Calu3 (cell line): ENCODE results near the gene CT55. TPM values are rescaled to one million over a fixed set of nuclear protein-coding genes. Genes with fewer than 3 reads are reported as not detected.
"Not testable (repeated sequence)": the region's sequence is repeated elsewhere in the genome, so short reads cannot be mapped to it uniquely, and the experiment has no call there.

Experiments
- BruUV-seq: library from RNA; stranded (reverse); fragments of 400-500 nt; replicated peaks from 2 replicates; lab custom pipeline; 2021; lab: Mats Ljungman, UMichigan
- CTCF ChIA-PET: fragments of 300-600 bp; sonication (Branson Sonifier 250); formaldehyde crosslinking; loops from one replicate; lab custom pipeline; 2022; ENCODE audit warnings: antibody characterized with exemption; lab: Charles Lee
- DNase-seq: peaks from one replicate; pipeline ENCODE4 v3.0.0; 2022
- H3K27ac Mint-ChIP-seq: one replicate; pipeline ENCODE4 v1.8.0; 2022; ENCODE audit warnings: mixed read lengths; ENCODE audit not compliant: unreplicated experiment
- H3K27me3 Mint-ChIP-seq: one replicate; pipeline ENCODE4 v1.8.0; 2022; ENCODE audit warnings: mixed read lengths; ENCODE audit not compliant: unreplicated experiment
- H3K36me3 Mint-ChIP-seq: one replicate; pipeline ENCODE4 v1.8.0; 2022; ENCODE audit warnings: mild to moderate bottlenecking, moderate library complexity, mixed read lengths; ENCODE audit not compliant: insufficient read depth, unreplicated experiment
- H3K4me1 Mint-ChIP-seq: one replicate; pipeline ENCODE4 v1.8.0; 2022; ENCODE audit warnings: mild to moderate bottlenecking, low read depth, mixed read lengths; ENCODE audit not compliant: unreplicated experiment
- H3K4me3 Mint-ChIP-seq: one replicate; pipeline ENCODE4 v1.8.0; 2022; ENCODE audit warnings: mild to moderate bottlenecking, low read depth, moderate library complexity, mixed read lengths; ENCODE audit not compliant: unreplicated experiment
- H3K9me3 Mint-ChIP-seq: one replicate; pipeline ENCODE4 v1.8.0; 2022; ENCODE audit warnings: low read depth, mixed read lengths; ENCODE audit not compliant: unreplicated experiment
- intact Hi-C: fragments of 100-400 bp; cut with micrococcal nuclease; formaldehyde crosslinking; loops from one replicate; pipeline ENCODE4 v1.10.0; 2022; ENCODE audit not compliant: unreplicated experiment
- total RNA-seq: library from RNA; stranded (reverse); gene quantifications from 2 replicates; pipeline ENCODE4 v1.2.3, GENCODE V29; 2022
- TF ChIP-seq, protein P1 (sequence below): fragments of 200-600 bp; IDR thresholded peaks from one replicate; pipeline ENCODE4 v1.8.0; 2022; ENCODE audit warnings: antibody characterized with exemption; ENCODE audit not compliant: unreplicated experiment

The CT55 gene
- total RNA-seq, 1 experiment from 2014 or later: not detected

DNA sequence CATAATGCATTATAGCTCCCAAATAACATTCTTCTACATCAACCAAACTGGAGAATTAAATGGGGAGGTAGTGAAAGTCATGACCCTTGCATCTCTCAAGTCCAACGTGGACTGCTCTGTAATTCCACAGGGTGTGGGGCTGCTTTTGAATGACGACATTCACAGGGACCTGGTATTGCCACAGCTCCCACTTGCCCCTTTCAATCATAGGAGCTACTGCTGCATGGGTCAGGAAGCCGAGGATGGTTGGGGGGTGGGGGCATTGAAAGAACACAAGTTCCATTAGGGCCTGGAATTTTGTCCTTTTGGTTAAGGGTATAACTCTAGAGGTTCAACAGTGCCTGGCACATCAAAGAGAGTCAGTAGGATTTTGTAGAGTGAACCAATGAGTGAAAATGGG, 7.4 kb upstream of the CT55 start:
- TF ChIP-seq, protein P1, sequence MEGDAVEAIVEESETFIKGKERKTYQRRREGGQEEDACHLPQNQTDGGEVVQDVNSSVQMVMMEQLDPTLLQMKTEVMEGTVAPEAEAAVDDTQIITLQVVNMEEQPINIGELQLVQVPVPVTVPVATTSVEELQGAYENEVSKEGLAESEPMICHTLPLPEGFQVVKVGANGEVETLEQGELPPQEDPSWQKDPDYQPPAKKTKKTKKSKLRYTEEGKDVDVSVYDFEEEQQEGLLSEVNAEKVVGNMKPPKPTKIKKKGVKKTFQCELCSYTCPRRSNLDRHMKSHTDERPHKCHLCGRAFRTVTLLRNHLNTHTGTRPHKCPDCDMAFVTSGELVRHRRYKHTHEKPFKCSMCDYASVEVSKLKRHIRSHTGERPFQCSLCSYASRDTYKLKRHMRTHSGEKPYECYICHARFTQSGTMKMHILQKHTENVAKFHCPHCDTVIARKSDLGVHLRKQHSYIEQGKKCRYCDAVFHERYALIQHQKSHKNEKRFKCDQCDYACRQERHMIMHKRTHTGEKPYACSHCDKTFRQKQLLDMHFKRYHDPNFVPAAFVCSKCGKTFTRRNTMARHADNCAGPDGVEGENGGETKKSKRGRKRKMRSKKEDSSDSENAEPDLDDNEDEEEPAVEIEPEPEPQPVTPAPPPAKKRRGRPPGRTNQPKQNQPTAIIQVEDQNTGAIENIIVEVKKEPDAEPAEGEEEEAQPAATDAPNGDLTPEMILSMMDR: no peak
- Mint-ChIP-seq H3K4me1 (no peaks in the 10 kb centered on the region), H3K27ac (no peak overlapping the region), H3K27me3 (peaks cover 88% of the 10 kb centered on the region), H3K36me3 (no peaks in the 10 kb centered on the region), H3K9me3 (no peaks in the 10 kb centered on the region), H3K4me3 (no peak overlapping the region)
- intact Hi-C loops: no loop called here
- BruUV-seq: no TSS peak
- DNase-seq: no peak
- CTCF ChIA-PET: no interaction called here

GRCh38 chrX:135170468-135170867, 730 bp downstream of the CT55 start:
- peaks cover 38% of the 10 kb centered on the region for H3K27me3 Mint-ChIP-seq
- TF ChIP-seq, protein P1: no peak
- peaks cover 6% of the 10 kb centered on the region for H3K9me3 Mint-ChIP-seq
- no peak for DNase-seq
- peaks cover 8% of the 10 kb centered on the region for H3K4me1 Mint-ChIP-seq
- H3K4me3 Mint-ChIP-seq: no peak overlapping the region
- H3K36me3 Mint-ChIP-seq: no peaks in the 10 kb centered on the region
- no TSS peak for BruUV-seq
- intact Hi-C loops: no loop called here
- H3K27ac Mint-ChIP-seq: no peak overlapping the region
- CTCF ChIA-PET: no interaction called here

GRCh38 chrX:135169534-135169933, 1.7 kb downstream of the CT55 start:
- peaks cover 31% of the 10 kb centered on the region for H3K27me3 Mint-ChIP-seq
- H3K4me1 Mint-ChIP-seq, H3K9me3 Mint-ChIP-seq, H3K36me3 Mint-ChIP-seq, intact Hi-C loops, BruUV-seq, H3K27ac Mint-ChIP-seq, DNase-seq, CTCF ChIA-PET, H3K4me3 Mint-ChIP-seq: not testable (repeated sequence)

DNA sequence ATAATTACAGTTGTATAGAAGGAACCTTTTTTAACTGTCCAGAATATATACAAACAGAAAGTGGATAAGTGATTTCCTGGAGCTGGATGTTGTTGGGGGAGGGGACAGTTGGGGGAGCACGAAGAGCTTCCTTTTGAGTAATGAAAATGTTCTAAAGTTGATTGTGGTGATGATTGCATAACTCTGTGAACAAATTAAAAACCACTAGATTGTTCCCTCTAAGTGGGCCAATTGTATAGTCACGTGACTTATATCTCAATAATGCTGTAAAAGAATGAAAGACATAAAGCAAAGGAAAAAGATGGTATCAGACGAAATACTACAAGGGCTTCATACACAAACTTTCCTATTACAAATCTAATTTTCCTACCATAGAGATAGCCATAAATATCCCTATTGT, 2.7 kb downstream of the CT55 start:
- TF ChIP-seq, protein P1: no peak
- intact Hi-C loops: no loop called here
- no TSS peak for BruUV-seq
- H3K4me3 Mint-ChIP-seq: no peak overlapping the region
- peaks cover 8% of the 10 kb centered on the region for H3K4me1 Mint-ChIP-seq
- no peak for DNase-seq
- peaks cover 20% of the 10 kb centered on the region for H3K27me3 Mint-ChIP-seq
- CTCF ChIA-PET: no interaction called here
- H3K36me3 Mint-ChIP-seq: no peaks in the 10 kb centered on the region
- no peak overlapping the region for H3K27ac Mint-ChIP-seq
- H3K9me3 Mint-ChIP-seq: peaks cover 6% of the 10 kb centered on the region

- H3K27ac Mint-ChIP-seq, DNase-seq, CTCF ChIA-PET, H3K9me3 Mint-ChIP-seq, H3K4me3 Mint-ChIP-seq, intact Hi-C loops, H3K36me3 Mint-ChIP-seq, BruUV-seq, H3K4me1 Mint-ChIP-seq: not testable (repeated sequence)
- peaks cover 13% of the 10 kb centered on the region for H3K27me3 Mint-ChIP-seq
These were observed 16.5 kb downstream of the CT55 start for GRCh38 chrX:135154688-135155087.

DNA sequence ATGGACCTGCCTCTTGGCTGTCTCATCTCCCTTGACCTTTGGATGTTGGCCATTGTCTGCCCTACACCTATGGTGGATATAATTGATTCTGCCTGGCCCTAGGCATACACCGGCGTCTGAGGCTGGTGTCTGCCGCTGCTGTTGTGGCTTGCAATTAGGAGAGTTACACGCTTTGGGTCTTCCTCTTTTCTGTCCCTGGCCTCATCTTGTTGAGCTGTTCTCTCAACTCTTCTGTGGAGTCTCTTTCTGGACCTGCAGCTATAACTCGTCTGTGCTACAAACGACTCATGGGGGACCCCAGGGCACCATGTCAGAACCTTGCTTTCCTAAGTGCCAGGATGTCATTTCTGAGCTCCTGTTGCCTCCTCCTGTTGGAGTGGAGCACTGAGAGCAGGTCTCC, 45.1 kb downstream of the CT55 start:
- H3K4me1 Mint-ChIP-seq, CTCF ChIA-PET, BruUV-seq, H3K27ac Mint-ChIP-seq, intact Hi-C loops, H3K27me3 Mint-ChIP-seq, DNase-seq, H3K9me3 Mint-ChIP-seq, H3K4me3 Mint-ChIP-seq, H3K36me3 Mint-ChIP-seq: not testable (repeated sequence)

DNA sequence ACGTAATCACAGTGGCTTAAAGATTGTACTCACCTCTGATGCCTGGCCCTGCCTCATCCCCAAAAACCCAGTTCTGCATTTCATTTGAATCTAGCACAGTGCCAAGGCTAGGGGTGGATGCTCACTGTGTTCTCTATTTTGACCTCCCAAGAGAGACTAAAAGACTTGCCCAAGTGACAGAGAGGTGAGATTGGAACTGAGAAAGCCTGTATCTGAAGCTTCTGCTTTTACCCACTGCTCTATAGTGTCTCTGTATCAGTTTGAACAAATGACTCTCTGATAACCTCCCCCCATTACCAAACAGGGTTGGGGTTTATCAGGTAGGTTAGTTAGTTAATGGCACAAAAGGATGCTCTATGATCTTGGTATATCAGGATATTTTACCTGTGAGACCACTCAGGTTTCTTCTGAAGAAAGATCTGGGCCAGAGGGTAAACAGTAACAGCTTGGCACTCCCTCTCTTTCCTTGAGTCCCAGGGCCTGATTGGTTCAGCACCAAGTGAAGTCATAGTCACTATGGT, 51.1 kb downstream of the CT55 start, which contains the start of gene ETDB:
Gene ETDB (minus strand): TSS at position 471 of the 521 bp plus-strand sequence. CDS start 1,265 bp downstream, outside the sequence.
- CTCF ChIA-PET, H3K4me3 Mint-ChIP-seq, H3K27me3 Mint-ChIP-seq, H3K27ac Mint-ChIP-seq, H3K9me3 Mint-ChIP-seq, H3K36me3 Mint-ChIP-seq, intact Hi-C loops, BruUV-seq, DNase-seq, H3K4me1 Mint-ChIP-seq: not testable (repeated sequence)

- H3K4me3 Mint-ChIP-seq, H3K4me1 Mint-ChIP-seq, CTCF ChIA-PET, DNase-seq, H3K9me3 Mint-ChIP-seq, H3K27ac Mint-ChIP-seq, intact Hi-C loops, H3K36me3 Mint-ChIP-seq, BruUV-seq, H3K27me3 Mint-ChIP-seq: not testable (repeated sequence)
These were observed 55.1 kb downstream of the CT55 start for GRCh38 chrX:135116064-135116463.
